Kasumi-1 (cell line): ENCODE measurements around the gene SLC9A3.

Source experiments
- DNase-seq, 2 experiments: peaks; one replicate each; lab custom pipeline; 2025; lab: John Stamatoyannopoulos, UW

SLC9A3 gene

GRCh38 chr5:429453-430188, 94.6 kb downstream of the SLC9A3 start:
- no peak for DNase-seq

DNA sequence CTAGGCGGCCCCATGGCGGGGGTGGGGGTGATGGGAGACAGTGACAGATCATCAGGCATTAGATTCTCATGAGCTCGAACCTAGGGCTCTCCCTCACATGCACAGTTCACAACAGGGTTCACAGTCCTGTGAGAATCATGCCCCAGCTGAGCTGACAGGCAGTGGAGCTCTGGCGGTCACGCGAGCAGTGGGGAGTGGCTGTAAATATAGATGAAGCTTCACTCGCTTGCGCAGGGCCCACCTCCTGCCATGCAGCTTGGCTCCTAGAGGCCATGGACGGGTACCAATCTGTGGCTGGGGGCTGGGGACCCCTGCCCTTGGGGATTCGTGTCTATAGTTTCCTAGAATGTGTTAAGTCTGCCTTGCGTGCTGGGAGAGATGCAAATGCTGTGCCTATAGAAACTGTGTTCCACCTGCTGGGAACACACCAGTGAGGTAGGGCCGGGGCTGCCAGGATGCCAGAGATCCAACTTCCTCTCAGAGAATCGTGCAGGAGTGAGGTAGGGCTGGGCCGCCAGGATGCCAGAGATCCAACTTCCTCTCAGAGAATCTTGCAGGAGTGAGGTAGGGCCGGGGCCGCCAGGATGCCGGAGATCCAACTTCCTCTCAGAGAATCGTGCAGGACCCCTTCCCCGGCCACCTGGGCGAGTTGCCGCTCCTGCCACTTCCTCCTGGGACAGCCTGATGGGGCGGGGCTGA, 95.3 kb downstream of the SLC9A3 start:
- DNase-seq, result no peak

GRCh38 chr5:428219-428618, 96.0 kb downstream of the SLC9A3 start:
- DNase-seq, result no peak

DNA sequence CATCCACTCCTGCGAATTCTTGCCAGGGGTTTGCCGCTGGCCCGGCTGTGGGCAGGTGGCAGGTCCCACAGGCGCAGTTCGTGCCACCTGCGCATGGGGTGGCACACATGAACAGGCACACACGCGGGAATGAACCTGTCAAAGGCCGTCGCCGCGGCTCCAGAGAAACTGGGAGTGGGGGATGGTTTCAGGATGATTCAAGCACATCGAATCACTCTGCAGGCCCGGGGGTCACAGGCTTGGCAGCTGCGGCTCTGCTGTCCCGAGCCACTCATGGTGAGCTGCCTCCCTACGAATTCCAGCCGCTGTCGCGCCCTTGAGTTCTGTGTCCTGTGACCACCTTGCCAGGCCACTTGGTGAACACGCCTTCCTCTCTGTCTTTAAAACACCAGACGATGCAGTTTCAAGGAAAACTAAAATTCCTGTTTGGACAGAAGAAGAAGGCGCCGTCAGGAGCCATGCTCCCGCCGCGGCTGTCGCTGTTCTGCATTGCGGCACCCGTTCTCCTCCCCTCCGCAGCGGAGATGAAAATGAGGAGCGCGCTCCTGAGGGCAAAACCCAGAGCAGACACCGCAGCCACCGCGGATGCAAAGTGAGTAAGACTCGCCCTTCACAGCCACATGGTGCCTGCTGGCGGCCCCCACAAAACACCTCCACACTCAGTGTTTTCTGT, 96.7 kb downstream of the SLC9A3 start:
- no peak for DNase-seq

DNA sequence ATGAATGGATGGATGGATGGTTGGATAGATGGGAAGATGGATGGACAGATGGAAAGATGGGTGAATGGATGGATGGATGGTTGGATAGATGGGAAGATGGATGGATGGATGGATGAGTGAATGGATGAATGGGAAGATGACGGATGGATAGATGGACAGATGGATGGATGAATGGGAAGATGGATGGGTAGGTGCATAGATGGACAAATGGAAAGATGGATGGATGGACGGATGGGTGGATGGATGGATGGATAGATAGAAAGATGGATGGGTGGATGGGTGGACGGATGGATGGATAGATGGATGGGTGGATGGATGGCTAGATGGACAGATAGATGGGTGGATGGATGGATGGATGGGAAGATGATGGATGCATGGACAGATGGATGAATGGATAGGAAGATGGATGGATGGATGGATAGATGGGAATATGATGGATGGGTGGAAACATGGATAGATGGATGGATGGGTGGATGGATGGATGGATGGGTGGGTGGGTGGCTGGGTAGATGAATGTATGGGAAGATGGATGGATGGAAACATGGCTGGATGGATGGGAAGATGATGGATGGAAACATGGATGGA, 97.8 kb downstream of the SLC9A3 start:
- no peak for DNase-seq

DNA sequence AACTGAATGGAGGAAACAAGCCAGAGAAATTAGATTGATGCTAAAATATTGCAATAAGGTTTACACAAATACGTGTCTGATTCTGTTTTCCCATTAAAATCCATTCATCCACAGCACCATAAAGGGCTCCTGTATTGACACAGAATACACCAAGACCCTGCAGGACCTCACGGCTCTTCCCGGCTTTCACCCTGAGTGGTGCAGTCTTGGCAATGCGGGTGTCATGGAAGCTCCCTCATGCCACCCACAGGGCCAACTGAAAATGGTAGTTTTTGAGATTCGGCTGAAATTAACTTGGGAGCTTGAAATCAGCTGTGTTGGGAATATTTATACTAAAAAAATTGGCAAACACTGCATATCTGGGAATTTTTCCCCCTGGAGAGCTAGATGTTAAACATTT, 98.5 kb downstream of the SLC9A3 start:
- DNase-seq, result peak; percentile 29 to 54

DNA sequence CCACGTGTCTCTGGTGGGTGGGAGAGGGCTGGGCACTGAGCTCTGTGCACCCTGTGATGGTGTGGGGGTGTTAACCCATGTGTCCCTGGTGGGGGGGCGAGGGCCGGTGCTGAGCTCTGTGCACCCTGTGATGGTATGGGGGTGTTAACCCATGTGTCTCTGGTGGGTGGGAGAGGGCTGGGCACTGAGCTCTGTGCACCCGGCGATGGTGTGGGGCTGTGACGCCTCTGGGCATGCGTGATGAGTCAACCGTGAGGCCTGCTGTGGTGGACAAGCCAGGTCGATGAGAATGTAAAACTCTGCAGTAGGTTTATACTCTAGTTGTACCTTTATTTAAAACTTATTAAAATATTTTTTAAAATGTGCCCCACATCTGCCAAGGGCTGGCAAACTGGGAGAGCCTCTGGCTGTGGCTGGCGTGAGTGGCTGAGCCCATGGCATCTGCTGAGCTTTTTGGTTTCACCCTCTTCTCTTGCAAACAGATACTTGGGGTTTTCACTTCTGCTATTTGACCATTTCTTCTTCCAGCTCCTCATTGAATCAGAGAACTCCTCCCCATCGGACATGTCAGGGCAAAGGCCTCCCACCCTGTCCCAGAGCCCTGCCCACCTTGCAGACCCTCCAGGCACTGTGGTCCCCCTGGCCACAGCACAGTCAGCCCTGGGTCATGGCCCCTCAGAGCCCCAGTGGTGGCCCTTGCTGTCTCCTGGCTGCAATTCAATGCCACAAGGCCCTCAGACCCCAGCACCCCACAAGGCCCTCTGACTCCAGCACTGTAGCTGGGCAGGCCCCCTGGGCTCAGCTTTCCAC, 99.7 kb downstream of the SLC9A3 start:
- no peak for DNase-seq

- no peak for DNase-seq
Observed at GRCh38 chr5:423626-424261, 100.5 kb downstream of the SLC9A3 start.

DNA sequence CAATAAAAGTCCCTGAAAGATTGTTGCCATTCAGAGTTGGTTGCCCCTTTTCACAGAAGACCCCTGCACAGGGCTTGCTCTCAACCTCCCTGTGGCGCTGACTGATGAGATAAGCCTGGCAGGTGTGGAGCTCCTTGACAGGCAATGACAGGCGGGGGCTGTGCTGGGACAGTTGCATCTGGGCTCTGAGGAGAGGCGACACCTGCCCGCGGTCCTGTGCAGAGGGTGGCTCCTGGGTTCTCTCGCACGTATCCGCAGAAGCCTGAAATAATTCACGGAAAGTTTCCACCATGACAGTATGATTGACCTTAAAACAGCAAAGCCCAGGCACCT, 101.0 kb downstream of the SLC9A3 start:
- DNase-seq, result no peak

DNA sequence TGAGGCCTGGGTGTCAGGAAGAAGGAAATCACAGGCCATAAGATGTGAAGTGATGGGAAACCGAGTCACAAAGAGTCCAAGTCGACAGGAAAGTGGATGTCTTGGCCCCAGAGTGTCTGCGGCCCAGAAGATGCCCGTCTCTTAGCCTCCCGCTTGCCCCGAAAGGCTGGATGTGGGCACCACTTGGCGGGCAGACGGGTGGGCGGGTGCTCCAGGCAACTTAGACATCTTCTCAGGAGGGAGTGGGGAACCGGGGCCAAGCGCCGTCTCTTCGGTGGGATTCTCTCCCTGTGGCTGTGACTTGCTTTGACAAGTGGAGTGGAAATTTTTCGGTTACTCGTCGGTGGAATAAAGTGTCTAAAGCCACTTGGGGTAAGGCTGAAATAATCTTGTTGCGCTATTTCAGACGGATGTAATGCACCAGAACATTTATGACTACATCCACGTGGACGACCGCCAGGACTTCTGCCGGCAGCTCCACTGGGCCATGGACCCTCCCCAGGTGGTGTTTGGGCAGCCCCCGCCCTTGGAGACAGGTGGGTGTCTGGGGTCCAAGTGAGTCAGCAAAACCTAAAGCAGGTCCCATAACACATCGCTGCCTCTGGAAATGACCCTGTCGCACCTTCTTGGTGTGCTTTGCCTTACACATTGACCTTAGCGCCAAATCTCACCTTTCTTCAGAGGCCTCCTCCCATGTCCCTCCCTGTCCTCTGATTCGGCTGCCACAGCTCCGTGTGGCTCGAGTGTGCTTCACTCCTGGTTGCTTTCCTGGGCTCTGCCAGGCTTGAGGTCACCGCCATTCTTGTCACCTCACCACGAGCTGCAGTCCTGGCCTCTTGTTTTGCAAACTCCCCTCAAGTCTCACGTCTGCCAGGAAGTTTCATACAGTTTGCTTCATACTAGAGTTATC, 101.7 kb downstream of the SLC9A3 start:
- no peak for DNase-seq

DNA sequence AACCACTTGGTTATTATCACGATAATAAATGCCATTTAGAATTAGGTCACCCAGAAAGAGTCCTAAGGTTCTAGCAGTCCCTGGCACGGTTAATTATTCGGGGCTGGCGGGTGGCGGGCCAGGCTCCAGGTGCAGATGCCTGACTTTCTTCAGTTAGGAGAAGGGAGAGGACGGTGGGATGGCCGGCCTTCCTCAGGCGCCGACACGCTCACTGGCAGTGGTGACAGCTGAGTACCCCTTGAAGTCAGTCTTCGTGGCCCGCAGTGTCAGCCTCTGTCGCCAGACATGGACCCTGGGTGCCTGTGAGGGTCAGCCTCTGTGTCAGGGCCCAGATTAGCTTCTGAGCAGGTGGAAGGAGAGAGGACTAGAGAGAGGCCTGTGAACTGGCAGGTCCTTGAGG, 102.3 kb downstream of the SLC9A3 start:
- DNase-seq, result no peak

DNA sequence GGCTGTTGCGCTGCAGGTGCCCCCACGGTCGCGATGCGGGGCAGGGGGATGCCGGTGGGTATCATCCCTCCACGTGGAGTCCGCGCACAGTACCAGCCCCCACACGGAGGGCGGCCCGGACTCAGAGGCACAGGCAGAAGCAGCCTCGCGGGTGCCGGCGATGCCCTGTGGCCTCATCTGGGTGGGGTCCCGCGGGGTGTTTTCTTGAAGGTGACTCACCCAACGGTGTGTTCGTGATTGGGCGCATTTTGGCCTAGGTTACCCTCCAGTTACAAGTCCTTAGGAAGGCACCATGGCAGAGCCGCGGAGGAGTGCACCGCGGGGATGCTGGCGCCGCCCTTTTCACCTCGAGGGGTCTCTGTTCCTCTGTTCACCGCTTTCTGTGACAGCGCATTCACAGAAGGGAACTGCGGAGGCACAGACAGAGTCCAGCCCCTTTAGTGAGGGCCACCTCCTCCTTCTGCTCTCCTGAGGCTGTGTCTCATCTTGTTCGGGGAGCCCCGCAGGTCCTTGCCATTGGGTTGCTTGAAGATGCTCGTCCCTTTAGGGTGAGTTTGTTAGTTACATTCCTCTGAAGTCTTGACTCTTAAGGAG, 102.9 kb downstream of the SLC9A3 start:
- no peak for DNase-seq

GRCh38 chr5:420632-421286, 103.5 kb downstream of the SLC9A3 start:
- no peak for DNase-seq
